Endothelial cell of umbilical vein (primary cell): ENCODE measurements around the gene AHRR. TPM values are rescaled to one million over a fixed set of nuclear protein-coding genes. Genes with fewer than 3 reads are reported as not detected.
"Not testable (repeated sequence)": the region's sequence is repeated elsewhere in the genome, so short reads cannot be mapped to it uniquely, and the experiment has no call there.

Experiments used
- BruUV-seq: library from RNA; stranded (reverse); fragments of 400-500 nt; replicated peaks from 2 replicates; lab custom pipeline; 2021; lab: Mats Ljungman, UMichigan
- CTCF ChIA-PET: fragments of 300-600, 350-600 bp; sonication (Branson Sonifier 250); formaldehyde crosslinking; loops from one replicate; lab custom pipeline; 2021; ENCODE audit warnings: antibody characterized with exemption, inconsistent platforms; lab: Charles Lee
- POLR2A ChIA-PET: fragments of 300-600, 350-600 bp; sonication (Branson Sonifier 250); formaldehyde crosslinking; loops from one replicate; lab custom pipeline; 2021; ENCODE audit warnings: antibody characterized with exemption, inconsistent platforms; lab: Charles Lee
- DNase-seq: peaks from one replicate; pipeline ENCODE4 v3.0.0-alpha.2; 2011; ENCODE audit warnings: low read depth, low spot score
- FAIRE-seq: peaks from 2 replicates; lab custom pipeline; 2011; peaks lifted over from hg19 to GRCh38; lab: Jason Lieb, UNC
- H2AFZ ChIP-seq: 2 replicates; pipeline ENCODE4 v1.6.0; 2012; ENCODE audit warnings: low read depth, low read length, control low read depth, inconsistent platforms
- H3K27ac ChIP-seq: 2 replicates; pipeline ENCODE4 v1.5.1; 2011; ENCODE audit warnings: low read depth, mild to moderate bottlenecking, control low read depth, low read length, moderate library complexity; ENCODE audit not compliant: insufficient read depth
- H3K27me3 ChIP-seq, 2 experiments: 2 replicates each; pipeline versions ENCODE4 v1.6.0 to v1.6.1; 2011; ENCODE audit warnings: low read length in 2 of 2, mixed read lengths in 1 of 2; ENCODE audit not compliant: control insufficient read depth in 2 of 2, insufficient read depth in 2 of 2
- H3K36me3 ChIP-seq, 2 experiments: 2 replicates in 1 of 2; 3 replicates in 1 of 2; pipeline ENCODE4 v1.5.1; 2011; ENCODE audit warnings: low read length in 2 of 2, mild to moderate bottlenecking in 1 of 2, moderate library complexity in 1 of 2; ENCODE audit not compliant: control insufficient read depth in 2 of 2, insufficient read depth in 2 of 2; ENCODE audit errors: extremely low read depth in 1 of 2
- H3K4me1 ChIP-seq: 3 replicates; pipeline ENCODE4 v1.5.1; 2011; ENCODE audit warnings: mild to moderate bottlenecking, low read length; ENCODE audit not compliant: control insufficient read depth, insufficient read depth; ENCODE audit errors: extremely low read depth
- H3K4me2 ChIP-seq: 2 replicates; pipeline ENCODE4 v1.6.1; 2011; ENCODE audit warnings: low read length, control low read depth, mixed read lengths; ENCODE audit not compliant: insufficient read depth
- H3K4me3 ChIP-seq, 3 experiments: fragments of 200-600 bp in 1 of 3; sonication (generic), shearing (Covaris generic) in 1 of 3; replicated peaks in 1 of 3; 2 replicates each; pipeline ENCODE4 v1.5.1; 2011 to 2016; ENCODE audit warnings: control low read depth in 3 of 3, low read length in 3 of 3, mild to moderate bottlenecking in 2 of 3, inconsistent platforms in 1 of 3, low read depth in 1 of 3, moderate library complexity in 1 of 3; ENCODE audit not compliant: insufficient read depth in 1 of 3
- H3K79me2 ChIP-seq: 2 replicates; pipeline ENCODE4 v1.6.0; 2012; ENCODE audit warnings: low read length, inconsistent platforms; ENCODE audit not compliant: control insufficient read depth, insufficient read depth
- H3K9ac ChIP-seq: replicated peaks from 2 replicates; pipeline ENCODE3; 2011; ENCODE audit warnings: low read length, control low read depth; ENCODE audit not compliant: insufficient read depth; ENCODE audit errors: extremely low read depth
- H3K9me1 ChIP-seq: replicated peaks from 3 replicates; pipeline ENCODE4 v1.6.0; 2011; ENCODE audit warnings: mild to moderate bottlenecking, low read length; ENCODE audit not compliant: control insufficient read depth, insufficient read depth; ENCODE audit errors: extremely low read depth
- H3K9me3 ChIP-seq: replicated peaks from 2 replicates; pipeline ENCODE4 v1.5.1; 2012; ENCODE audit warnings: low read length, inconsistent platforms; ENCODE audit not compliant: control insufficient read depth, insufficient read depth
- H4K20me1 ChIP-seq: replicated peaks from 2 replicates; pipeline ENCODE3; 2011; ENCODE audit warnings: mild to moderate bottlenecking, low read length; ENCODE audit not compliant: control insufficient read depth, insufficient read depth; ENCODE audit errors: extremely low read depth
- CTCF ChIP-seq, 2 donors: IDR thresholded peaks; 1 replicate in 1 of 2; 2 replicates in 1 of 2; pipeline ENCODE4 v1.5.1; 2011; ENCODE audit warnings: low read length in 2 of 2, mild to moderate bottlenecking in 2 of 2, moderate library complexity in 2 of 2, control low read depth in 1 of 2, inconsistent platforms in 1 of 2, low read depth in 1 of 2; ENCODE audit not compliant: insufficient read depth in 1 of 2; ENCODE audit errors: extremely low read depth in 1 of 2
- FOS ChIP-seq: IDR thresholded peaks from 2 replicates; pipeline ENCODE4 v1.6.1; 2011; ENCODE audit warnings: mild to moderate bottlenecking, low read length, moderate library complexity, borderline replicate concordance; ENCODE audit not compliant: insufficient read depth
- MAX ChIP-seq: IDR thresholded peaks from 2 replicates; pipeline ENCODE4 v1.6.1; 2011; ENCODE audit not compliant: insufficient read depth, insufficient read length
- dilution Hi-C: fragments of 300-500 bp; cut with MboI; formaldehyde crosslinking; loops from one replicate; pipeline ENCODE4 v1.15.0; 2019; ENCODE audit warnings: low sequenced_read_pairs; ENCODE audit not compliant: extremely low pct_ligation_motif_present
- intact Hi-C: fragments of 100-400 bp; cut with micrococcal nuclease; formaldehyde crosslinking; loops from one replicate; pipeline ENCODE4 v1.10.0; 2022
- polyA plus RNA-seq, 4 experiments: library from polyadenylated mRNA; depleted of rRNA in 3 of 4; stranded (reverse) in 3 of 4; unstranded in 1 of 4; fragments of >200 nt; gene quantifications; 2 replicates each; pipeline versions ENCODE4 v1.2.1 to v1.2.3, GENCODE V29; 2011 to 2012; ENCODE audit warnings: missing spikeins in 1 of 4
- total RNA-seq: library from RNA; stranded (reverse); gene quantifications from 2 replicates; pipeline ENCODE4 v1.2.3, GENCODE V29; 2021

Gene AHRR
- total and polyA plus RNA-seq, 2 donors (not counting 3 experiments of a cell fraction or from before 2014, with no cell fraction given) = 3.1 to 7.3 TPM

- CTCF ChIA-PET, H3K4me3 ChIP-seq, H3K27ac ChIP-seq, H4K20me1 ChIP-seq, H3K36me3 ChIP-seq, DNase-seq, H3K9ac ChIP-seq, POLR2A ChIA-PET, BruUV-seq, H2AFZ ChIP-seq, FAIRE-seq, dilution Hi-C loops, H3K9me1 ChIP-seq, intact Hi-C loops, H3K27me3 ChIP-seq, H3K9me3 ChIP-seq: not testable (repeated sequence)
- H3K4me1 ChIP-seq = peaks cover 12% of the 10 kb centered on the region
- peaks cover 45% of the 10 kb centered on the region for H3K79me2 ChIP-seq
- peak overlapping the region; percentile 74 for H3K4me2 ChIP-seq
Observed at GRCh38 chr5:273491-273890, 48.0 kb upstream of the AHRR start.

GRCh38 chr5:274346-274745 is 47.2 kb upstream of the AHRR start:
- H3K9ac ChIP-seq, BruUV-seq, H3K9me1 ChIP-seq, H3K27ac ChIP-seq, H3K4me3 ChIP-seq, H4K20me1 ChIP-seq, intact Hi-C loops, H2AFZ ChIP-seq, dilution Hi-C loops, CTCF ChIA-PET, H3K36me3 ChIP-seq, H3K27me3 ChIP-seq, H3K9me3 ChIP-seq, FAIRE-seq, POLR2A ChIA-PET: not testable (repeated sequence)
- Histone ChIP-seq H3K4me2 (peak overlapping the region; percentile 4), H3K4me1 (peaks cover 12% of the 10 kb centered on the region), H3K79me2 (peaks cover 51% of the 10 kb centered on the region)
- peak; percentile 11 for DNase-seq

- no TSS peak for BruUV-seq
- H3K9me1 ChIP-seq = no peaks in the 10 kb centered on the region
- no peaks in the 10 kb centered on the region for H3K27me3 ChIP-seq
- H3K36me3 ChIP-seq = peaks cover 2 to 5% of the 10 kb centered on the region in 2 experiments
- no peaks in the 10 kb centered on the region for H3K9me3 ChIP-seq
- H3K4me3 ChIP-seq = no peak overlapping the region
- peaks cover 4% of the 10 kb centered on the region for H3K4me1 ChIP-seq
- TF ChIP-seq MAX = no peak
- TF ChIP-seq CTCF (IDR thresholded peaks at IDR 0.05; ENCODE audit: extremely low read depth in 1 of 2, insufficient read depth in 1 of 2, low read depth in 1 of 2, low read length in 2 of 2) = no peak
- no peak for TF ChIP-seq FOS
- H3K4me2 ChIP-seq = no peak overlapping the region
- H3K9ac ChIP-seq = no peak overlapping the region
- no peaks in the 10 kb centered on the region for H4K20me1 ChIP-seq
- ChIA-PET POLR2A (no interaction called here), CTCF (no interaction called here)
- peaks cover 71% of the 10 kb centered on the region for H3K79me2 ChIP-seq
- no peak overlapping the region for H3K27ac ChIP-seq
- H2AFZ ChIP-seq = no peak overlapping the region
- dilution Hi-C loops (no loop called here), intact Hi-C loops (no loop called here)
- DNase-seq (no peak), FAIRE-seq (no peak)
Observed at GRCh38 chr5:278646-279045, 42.9 kb upstream of the AHRR start.
